Neural cell (in vitro differentiated cells): ENCODE measurements around the gene LIMCH1. TPM values are rescaled to one million over a fixed set of nuclear protein-coding genes. Genes with fewer than 3 reads are reported as not detected.

Source experiments
- H2AFZ ChIP-seq: fragments of 200-600, 300-800 bp; sonication (generic), shearing (Covaris generic); 2 replicates; pipeline ENCODE4 v1.6.0; 2014; ENCODE audit warnings: low read depth, mild to moderate bottlenecking, antibody characterized with exemption, low read length, moderate library complexity
- H3F3A ChIP-seq: fragments of 200-600 bp; shearing (Covaris generic); 2 replicates; pipeline ENCODE4 v1.6.1; 2016; ENCODE audit warnings: mild to moderate bottlenecking, moderate library complexity, mixed read lengths, antibody characterized with exemption, low read length; ENCODE audit not compliant: insufficient read depth, poor library complexity, severe bottlenecking
- H3K27ac ChIP-seq: fragments of 200-600, 300-800 bp; sonication (generic), shearing (Covaris generic); 2 replicates; pipeline ENCODE4 v1.5.1; 2014; ENCODE audit warnings: mild to moderate bottlenecking, low read length, moderate library complexity
- H3K27me3 ChIP-seq: fragments of 300-800, 200-600 bp; sonication (generic), shearing (Covaris generic); 2 replicates; pipeline ENCODE4 v1.6.0; 2014; ENCODE audit warnings: mild to moderate bottlenecking, low read depth, low read length, moderate library complexity; ENCODE audit not compliant: insufficient read depth
- H3K36me3 ChIP-seq: fragments of 300-800, 200-600 bp; sonication (generic), shearing (Covaris generic); 2 replicates; pipeline ENCODE4 v1.5.1; 2014; ENCODE audit warnings: mild to moderate bottlenecking, antibody characterized with exemption, low read length, moderate library complexity; ENCODE audit not compliant: insufficient read depth
- H3K4me2 ChIP-seq: fragments of 300-800, 200-600 bp; sonication (generic), shearing (Covaris generic); 2 replicates; pipeline ENCODE4 v1.6.0; 2014; ENCODE audit warnings: mild to moderate bottlenecking, low read length
- H3K4me3 ChIP-seq: fragments of 300-800, 200-600 bp; sonication (generic), shearing (Covaris generic); 2 replicates; pipeline ENCODE4 v1.5.1; 2014; ENCODE audit warnings: mild to moderate bottlenecking, low read length, moderate library complexity
- H3K79me2 ChIP-seq: fragments of 200-600 bp; shearing (Covaris generic); replicated peaks from 2 replicates; pipeline ENCODE4 v1.6.0; 2014; ENCODE audit warnings: mild to moderate bottlenecking, low read length, moderate library complexity; ENCODE audit not compliant: insufficient read depth
- H3K9ac ChIP-seq: fragments of 300-800, 200-600 bp; sonication (generic), shearing (Covaris generic); 2 replicates; pipeline ENCODE4 v1.6.1; 2016; ENCODE audit warnings: mild to moderate bottlenecking, low read length, mixed read lengths
- H3K9me2 ChIP-seq: fragments of 200-600 bp; shearing (Covaris generic); 2 replicates; pipeline ENCODE4 v1.6.1; 2016; ENCODE audit warnings: mild to moderate bottlenecking, low read length, mixed read lengths; ENCODE audit not compliant: insufficient read depth
- H3K9me3 ChIP-seq: fragments of 200-600, 300-800 bp; sonication (generic), shearing (Covaris generic); 2 replicates; pipeline ENCODE4 v1.6.1; 2016; ENCODE audit warnings: mild to moderate bottlenecking, mixed run types, low read length, moderate library complexity, mixed read lengths
- H4K20me1 ChIP-seq: fragments of 200-600 bp; shearing (Covaris generic); 2 replicates; pipeline ENCODE4 v1.6.1; 2016; ENCODE audit warnings: mild to moderate bottlenecking, mixed run types; ENCODE audit not compliant: insufficient read depth
- CTCF ChIP-seq: fragments of 450-650 bp; IDR thresholded peaks from 2 replicates; pipeline ENCODE4 v1.5.1; 2014; ENCODE audit warnings: antibody characterized with exemption, mild to moderate bottlenecking, moderate library complexity; ENCODE audit not compliant: poor library complexity, severe bottlenecking
- EP300 ChIP-seq: fragments of 450-650 bp; conservative IDR thresholded peaks from 2 replicates; pipeline ENCODE4 v1.6.1; 2014; ENCODE audit warnings: antibody characterized with exemption, mild to moderate bottlenecking, moderate library complexity; ENCODE audit not compliant: poor library complexity, severe bottlenecking
- EZH2 ChIP-seq: fragments of 200-600, 300-800 bp; shearing (Covaris generic), sonication (generic); IDR thresholded peaks from 2 replicates; pipeline ENCODE4 v1.6.1; 2014; ENCODE audit warnings: antibody characterized with exemption, low read length, borderline replicate concordance, mild to moderate bottlenecking; ENCODE audit not compliant: insufficient read depth, poor library complexity, severe bottlenecking
- MXI1 ChIP-seq: fragments of 450-650 bp; conservative IDR thresholded peaks from 2 replicates; pipeline ENCODE4 v1.6.1; 2014; ENCODE audit warnings: antibody characterized with exemption, mild to moderate bottlenecking; ENCODE audit not compliant: poor library complexity, severe bottlenecking
- POLR2AphosphoS5 ChIP-seq: IDR thresholded peaks from 2 replicates; pipeline ENCODE4 v1.6.1; 2012
- RAD21 ChIP-seq: fragments of 450-650 bp; conservative IDR thresholded peaks from 2 replicates; pipeline ENCODE4 v1.6.1; 2014; ENCODE audit warnings: antibody characterized with exemption, mild to moderate bottlenecking, moderate library complexity
- REST ChIP-seq: IDR thresholded peaks from 2 replicates; pipeline ENCODE4 v1.6.1; 2012; ENCODE audit warnings: borderline replicate concordance
- SMC3 ChIP-seq: fragments of 450-650 bp; conservative IDR thresholded peaks from 2 replicates; pipeline ENCODE4 v1.6.1; 2014; ENCODE audit warnings: antibody characterized with exemption, mild to moderate bottlenecking, moderate library complexity; ENCODE audit not compliant: poor library complexity
- TAF1 ChIP-seq: IDR thresholded peaks from 2 replicates; pipeline ENCODE4 v1.6.1; 2012; ENCODE audit warnings: low read depth
- polyA plus RNA-seq: library from polyadenylated mRNA; depleted of rRNA; stranded (reverse); fragments of >200 nt; gene quantifications from 2 replicates; pipeline ENCODE4 v1.2.3, GENCODE V29; 2014

Gene LIMCH1
- polyA plus RNA-seq, 1 donor from 2014 or later: 9.1 TPM

- H3K36me3 ChIP-seq: no peaks in the 10 kb centered on the region
- H3K4me2 ChIP-seq: no peak overlapping the region
- H2AFZ ChIP-seq: no peak overlapping the region
- H3K9me3 ChIP-seq: no peaks in the 10 kb centered on the region
- no peaks in the 10 kb centered on the region for H3F3A ChIP-seq
- H4K20me1 ChIP-seq: no peaks in the 10 kb centered on the region
- H3K27ac ChIP-seq: no peak overlapping the region
- H3K79me2 ChIP-seq: no peaks in the 10 kb centered on the region
- no peak for TF ChIP-seq SMC3
- no peak for TF ChIP-seq TAF1
- TF ChIP-seq CTCF: no peak
- TF ChIP-seq POLR2AphosphoS5: no peak
- no peak for TF ChIP-seq REST
- no peak for TF ChIP-seq EP300
- no peak for TF ChIP-seq EZH2
- TF ChIP-seq RAD21: no peak
- TF ChIP-seq MXI1: no peak
- H3K4me3 ChIP-seq: no peak overlapping the region
- no peaks in the 10 kb centered on the region for H3K27me3 ChIP-seq
- H3K9me2 ChIP-seq: no peaks in the 10 kb centered on the region
- no peak overlapping the region for H3K9ac ChIP-seq
These were observed 25.4 kb upstream of the LIMCH1 start for GRCh38 chr4:41512596-41512995.

- TF ChIP-seq EZH2: no peak
- TF ChIP-seq REST: no peak
These were observed 23.8 kb upstream of the LIMCH1 start for GRCh38 chr4:41514169-41514568.

More at GRCh38 chr4:41514169-41514568, 23.8 kb upstream of the LIMCH1 start:
- Histone ChIP-seq H3K79me2 (no peaks in the 10 kb centered on the region), H3K4me2 (no peak overlapping the region), H3F3A (no peaks in the 10 kb centered on the region), H3K9me2 (no peaks in the 10 kb centered on the region), H3K36me3 (no peaks in the 10 kb centered on the region), H4K20me1 (no peaks in the 10 kb centered on the region), H3K27me3 (no peaks in the 10 kb centered on the region), H3K9ac (no peak overlapping the region), H3K9me3 (no peaks in the 10 kb centered on the region), H3K4me3 (no peak overlapping the region), H2AFZ (no peak overlapping the region), H3K27ac (no peak overlapping the region)
